HTR-8/SVneo (cell line): ENCODE results near the gene ENDOD1.

Experiments used
- DNase-seq: peaks from one replicate; pipeline ENCODE4 v3.0.0; 2011; ENCODE audit warnings: low spot score, mixed read lengths; ENCODE audit not compliant: insufficient read length
- FAIRE-seq: peaks from 2 replicates; lab custom pipeline; 2011; peaks lifted over from hg19 to GRCh38; lab: Jason Lieb, UNC

Gene ENDOD1

DNA sequence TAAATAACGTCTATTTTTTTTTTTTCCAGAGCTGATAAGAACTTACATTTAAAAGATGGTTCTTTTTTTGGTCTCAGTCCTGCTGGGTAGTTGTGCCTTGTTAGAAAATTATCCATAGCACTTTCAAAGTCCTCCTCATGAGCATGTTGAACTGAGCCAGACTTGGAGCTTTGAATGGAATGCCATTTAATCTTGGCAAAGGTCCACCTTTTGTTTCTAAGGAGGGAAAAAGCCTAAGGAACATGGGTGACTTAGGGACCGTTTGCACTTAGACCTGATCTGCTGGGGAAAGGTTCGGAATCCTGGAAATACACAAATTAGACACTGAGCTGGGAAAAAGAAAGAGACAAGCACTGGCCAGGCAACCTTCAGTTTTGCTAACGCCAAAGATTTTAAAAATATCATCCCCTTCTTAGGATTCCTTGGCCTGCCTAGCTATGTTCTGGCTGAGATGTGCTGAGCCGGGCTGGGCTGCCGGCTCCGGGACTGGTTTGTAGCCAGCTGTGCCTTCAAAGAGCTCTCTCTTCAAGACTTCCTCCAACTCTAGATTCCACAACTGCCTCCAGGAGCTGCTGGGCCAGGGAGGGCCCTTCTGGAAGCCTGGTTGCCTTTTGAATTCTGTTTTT lies 67.4 kb downstream of the ENDOD1 start:
- DNase-seq, result no peak
- FAIRE-seq, result no peak

DNA sequence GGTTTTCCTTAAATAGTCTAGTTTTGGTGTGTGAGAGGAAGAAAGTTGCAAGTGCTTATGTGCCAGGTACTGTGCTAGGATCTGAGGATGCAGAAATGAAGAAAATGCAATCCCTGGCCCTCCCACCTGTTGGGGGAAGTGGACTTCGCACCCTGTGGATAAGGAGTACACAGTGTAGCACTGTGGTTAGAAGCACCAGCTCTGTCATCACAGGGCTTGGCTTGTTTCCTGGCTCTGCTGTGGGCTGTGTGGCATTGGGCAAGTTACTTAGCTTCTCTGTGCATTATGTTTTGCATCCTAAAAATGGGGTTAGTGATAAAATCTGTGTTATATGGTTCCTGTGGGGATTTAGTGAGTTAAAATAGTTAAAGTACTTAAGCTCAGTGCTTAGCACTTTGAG lies 68.2 kb downstream of the ENDOD1 start:
- FAIRE-seq (no peak), DNase-seq (no peak)

DNA sequence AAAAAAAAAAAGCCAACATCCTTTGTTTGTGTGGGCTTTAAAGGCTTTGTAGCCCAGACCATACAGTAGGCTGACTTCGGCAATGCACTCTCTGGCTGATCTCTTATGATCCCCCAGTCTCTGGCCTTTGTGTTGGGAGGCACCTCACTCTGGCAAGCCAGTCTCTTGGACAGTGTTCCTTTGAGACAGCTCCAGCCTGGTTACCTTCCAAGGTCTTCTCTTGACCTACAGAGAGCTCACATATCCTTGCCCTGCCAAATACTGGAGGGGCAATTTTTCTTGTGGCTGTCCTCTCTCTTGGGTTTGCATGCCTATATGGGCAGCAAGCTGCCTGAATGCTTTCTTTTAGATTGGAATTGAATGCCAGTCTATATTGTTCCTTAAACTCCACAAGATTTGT lies 71.6 kb downstream of the ENDOD1 start:
- no peak for DNase-seq
- no peak for FAIRE-seq

DNA sequence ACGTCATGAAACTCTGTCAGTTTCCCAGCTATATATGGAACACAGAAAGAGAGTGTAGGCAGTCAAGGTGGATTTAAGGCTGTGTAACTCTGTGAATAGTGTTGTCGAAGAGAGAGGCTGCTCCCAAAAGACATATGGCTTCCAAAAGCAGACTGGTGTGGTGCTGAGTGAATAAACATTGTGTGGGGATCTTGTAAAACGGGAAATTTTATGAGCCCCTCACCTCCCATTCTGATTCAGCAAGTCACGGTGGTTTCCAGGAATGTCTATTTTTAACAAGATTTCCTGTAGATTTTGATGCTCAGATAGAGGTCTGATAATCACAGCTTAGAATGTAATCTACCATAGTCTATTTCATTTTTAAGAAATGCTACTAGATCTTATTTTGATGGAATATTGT lies 73.5 kb downstream of the ENDOD1 start:
- no peak for FAIRE-seq

DNA sequence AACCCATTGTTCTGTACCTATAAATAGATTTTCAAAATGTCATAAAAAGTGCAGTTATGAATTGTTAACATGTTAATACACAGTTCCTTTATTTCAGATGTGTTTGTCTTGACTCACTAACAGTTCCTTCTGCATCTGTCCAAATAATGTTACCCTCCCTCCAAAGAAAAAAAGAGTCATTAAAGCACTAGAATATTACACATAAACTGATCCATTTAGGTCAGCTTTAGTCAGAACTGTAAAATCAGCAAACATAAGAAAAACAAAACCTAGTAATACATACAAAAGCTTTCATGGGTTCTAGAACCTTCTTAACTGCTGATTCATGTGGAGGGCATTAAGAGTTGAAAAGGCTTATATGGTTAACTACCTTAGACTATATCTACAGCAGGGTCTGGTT lies 76.0 kb downstream of the ENDOD1 start:
- DNase-seq, result no peak
- no peak for FAIRE-seq

More for the DNA sequence above, 73.5 kb downstream of the ENDOD1 start:
- no peak for DNase-seq

DNA sequence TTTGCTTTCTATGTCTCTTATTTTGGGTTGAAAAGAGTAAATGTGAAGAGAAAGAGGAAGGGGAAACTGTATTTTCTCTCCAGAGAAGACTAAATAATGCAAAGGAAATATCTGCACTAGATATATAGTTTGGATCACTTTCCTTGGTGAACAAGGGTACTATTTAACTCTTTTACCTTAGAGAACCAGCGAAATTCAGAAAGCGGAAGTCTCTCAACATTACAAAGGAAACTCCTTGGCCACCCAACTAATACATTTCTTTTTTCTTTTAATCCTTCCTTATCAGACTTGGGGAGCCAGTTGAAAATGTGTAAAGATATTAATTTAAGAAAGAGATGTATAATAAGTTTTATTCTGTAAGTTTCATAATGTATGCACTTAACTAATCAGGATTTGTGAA lies 77.1 kb downstream of the ENDOD1 start:
- FAIRE-seq (no peak), DNase-seq (no peak)

DNA sequence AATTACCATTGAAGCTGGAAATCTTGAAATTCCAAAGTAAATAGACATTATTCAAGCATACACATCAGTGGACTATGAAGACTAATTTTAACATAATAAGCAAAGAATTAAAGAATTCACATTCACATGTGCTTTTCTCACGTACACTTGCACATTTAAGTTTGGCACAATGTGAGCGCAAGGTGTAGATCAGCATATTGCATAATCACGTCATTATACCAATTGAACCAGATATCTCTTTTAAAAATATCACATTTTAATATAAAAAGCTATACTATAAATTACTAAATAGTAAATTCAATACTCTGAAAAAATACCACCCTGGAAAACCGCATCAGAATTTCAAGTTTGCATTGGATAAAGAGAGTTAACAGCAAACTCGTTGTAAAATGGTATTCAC lies 80.6 kb downstream of the ENDOD1 start:
- DNase-seq, result no peak
- no peak for FAIRE-seq

DNA sequence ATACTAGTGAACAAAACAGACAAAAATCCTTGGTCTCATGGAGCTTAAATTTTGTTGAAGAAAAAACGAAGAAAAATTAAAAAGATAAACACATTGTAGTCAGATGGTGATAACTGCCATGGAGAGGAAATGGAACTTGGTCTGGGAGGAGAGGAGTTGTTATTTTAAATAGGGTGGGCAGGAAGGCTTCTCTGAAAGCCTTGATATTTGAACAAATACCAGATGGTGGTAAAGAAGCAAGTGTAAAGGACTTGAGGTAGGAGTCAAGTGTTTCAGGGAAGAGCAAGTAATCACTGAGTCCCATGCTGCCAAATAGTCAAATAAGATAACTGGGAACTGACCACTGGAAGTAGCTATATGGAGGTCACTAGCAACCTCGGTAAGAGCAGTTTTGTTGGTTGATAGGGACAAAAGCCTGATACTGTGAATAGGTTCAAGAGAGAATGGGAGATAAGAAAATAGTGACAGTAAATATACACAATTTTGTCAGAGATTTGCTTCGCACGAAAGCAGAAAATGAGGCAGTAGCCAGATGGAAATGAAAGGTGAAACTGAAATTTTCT lies 86.3 kb downstream of the ENDOD1 start:
- no peak for DNase-seq
- no peak for FAIRE-seq
